NOMO-1 treated with dmso at 0.1 percent for 144 hours (cell line): ENCODE results near the gene CARD6.
"Not testable (repeated sequence)": the region's sequence is repeated elsewhere in the genome, so short reads cannot be mapped to it uniquely, and the experiment has no call there.

Experiments used
- DNase-seq: peaks from one replicate; lab custom pipeline; 2025; ENCODE audit not compliant: unreplicated experiment; lab: John Stamatoyannopoulos, UW

Gene CARD6

DNA sequence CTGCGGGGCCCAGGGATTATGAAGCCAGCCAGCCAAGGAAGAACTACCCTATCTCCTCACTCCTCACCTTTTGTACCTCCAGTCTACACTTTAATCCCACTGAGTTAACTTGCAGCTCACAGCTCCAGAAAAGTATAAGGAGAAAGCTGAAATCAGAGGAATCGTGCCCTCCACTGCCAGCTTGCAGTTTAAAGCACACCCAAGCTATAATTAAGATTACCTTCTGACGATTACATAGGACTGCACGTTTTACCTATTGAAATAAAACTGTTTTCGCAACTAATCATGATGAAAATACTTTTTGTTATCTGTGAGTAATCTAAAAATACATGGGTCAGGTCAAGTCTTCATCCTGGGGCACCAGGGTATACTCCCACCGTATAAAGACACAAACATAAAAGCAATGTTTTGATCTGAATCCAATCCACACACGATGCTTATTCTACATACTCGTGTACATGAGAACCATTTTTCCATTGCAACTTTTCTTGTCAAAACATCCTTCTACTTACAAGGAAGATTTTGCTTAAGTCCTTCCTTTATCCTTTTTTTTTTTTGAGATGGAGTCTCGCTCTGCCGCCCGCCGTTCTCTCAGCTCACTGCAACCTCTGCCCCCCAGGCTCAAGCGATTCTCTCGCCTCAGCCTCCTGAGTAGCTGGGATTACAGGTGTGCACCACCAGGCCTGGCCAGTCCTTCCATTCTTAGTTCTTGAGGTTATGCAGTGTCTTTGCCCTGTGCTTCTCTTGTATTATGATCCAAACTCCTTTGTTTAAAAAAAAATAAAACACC, 13.8 kb upstream of the CARD6 start:
- DNase-seq: no peak

- DNase-seq: no peak
Measured at GRCh38 chr5:40828021-40828631, 13.0 kb upstream of the CARD6 start.

DNA sequence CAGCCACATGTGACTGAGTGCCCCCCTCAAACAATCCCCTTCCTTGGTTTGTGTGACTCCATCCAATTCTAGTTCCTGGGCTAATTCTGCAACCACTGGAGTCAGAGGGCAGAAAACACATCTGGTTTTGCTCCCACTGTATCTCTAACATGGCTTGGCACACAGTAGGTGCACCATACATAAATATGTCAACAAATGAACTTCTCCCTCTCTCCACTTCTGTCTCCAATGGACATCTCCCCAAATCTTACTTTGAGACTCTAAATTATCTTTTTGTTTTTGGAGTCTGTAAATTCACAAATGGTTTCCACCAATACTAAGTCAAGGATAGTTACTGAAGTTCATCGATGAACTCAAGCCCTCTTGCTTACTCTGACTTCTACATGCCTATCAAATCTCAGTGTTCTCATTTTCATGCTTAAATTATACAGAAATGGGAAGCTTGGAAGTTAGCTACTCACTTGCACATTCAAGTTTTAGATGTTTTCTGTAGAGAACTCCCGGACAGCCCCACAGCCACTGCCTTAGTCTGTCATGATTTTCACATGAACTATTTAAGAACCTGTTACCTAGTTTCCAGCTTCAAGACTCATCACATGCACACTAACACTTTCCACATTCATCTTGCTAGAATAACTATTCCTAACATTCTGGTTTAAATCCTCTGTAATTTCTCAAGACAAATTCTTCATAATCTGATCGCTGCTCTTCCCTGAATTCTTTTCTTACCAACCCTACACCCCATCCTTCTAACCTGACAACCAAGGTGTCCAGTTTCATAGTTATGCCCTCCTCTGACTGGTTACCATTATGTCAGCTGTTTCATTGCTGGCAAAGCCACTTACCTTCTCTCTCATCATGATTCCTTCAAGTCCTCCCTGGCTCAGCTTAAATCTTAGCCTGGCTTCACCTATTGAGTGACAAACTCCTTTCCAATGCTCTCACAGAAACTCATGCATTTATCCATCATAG, 12.2 kb upstream of the CARD6 start:
- DNase-seq: no peak

DNA sequence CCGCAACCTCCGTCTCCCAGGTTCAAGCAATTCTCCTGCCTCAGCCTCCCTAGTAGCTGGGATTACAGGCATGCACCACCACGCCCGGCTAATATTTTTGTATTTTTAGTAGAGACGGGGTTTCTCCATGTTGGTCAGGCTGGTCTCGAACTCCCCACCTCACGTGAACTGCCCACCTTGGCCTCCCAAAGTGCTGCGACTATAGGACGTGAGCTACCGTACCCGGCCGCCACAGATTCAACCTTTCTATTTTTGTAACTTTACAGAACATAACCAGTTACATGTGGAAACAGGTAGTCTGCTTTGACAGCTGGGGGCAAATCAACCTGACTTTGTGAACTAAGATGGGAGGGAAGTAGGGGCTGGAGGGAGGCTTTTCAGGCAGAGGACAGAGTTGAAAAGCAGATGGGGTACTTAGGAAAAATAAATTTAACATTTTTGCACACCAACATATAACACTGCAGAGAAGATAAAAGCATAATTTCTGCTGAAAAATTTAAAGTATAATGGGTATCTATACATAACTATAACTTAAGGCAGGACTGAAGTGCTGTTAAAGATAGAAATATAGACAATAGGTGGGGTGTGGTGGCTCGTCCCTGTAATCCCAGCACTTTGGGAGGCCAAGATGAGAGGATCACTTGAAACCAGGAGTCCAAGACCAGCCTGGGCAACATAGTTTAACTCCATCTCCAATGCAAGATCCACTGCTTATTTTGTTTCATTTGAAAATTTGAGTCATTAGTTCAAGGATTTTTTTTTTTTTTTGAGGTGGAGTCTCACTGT, 11.2 kb upstream of the CARD6 start:
- DNase-seq: no peak

- DNase-seq: no peak
Measured at GRCh38 chr5:40831346-40832210, 9.6 kb upstream of the CARD6 start.

DNA sequence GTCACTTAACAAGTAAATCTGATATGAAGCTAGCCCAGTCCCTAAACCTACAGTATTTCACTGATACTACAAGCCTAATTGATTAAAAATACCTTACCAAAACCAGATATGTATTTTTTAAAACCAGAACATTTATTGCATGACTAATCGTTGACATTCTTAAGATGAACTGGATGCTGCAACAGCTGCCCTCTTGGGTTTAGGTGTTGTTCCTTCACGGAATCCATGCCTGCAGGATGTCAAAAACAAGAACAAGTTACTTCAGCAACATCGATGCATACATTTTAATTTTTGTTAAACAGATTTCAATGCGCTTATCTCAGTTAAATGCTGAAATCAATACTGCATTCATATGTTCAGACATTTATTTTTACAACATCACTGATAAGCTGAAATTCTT, 8.8 kb upstream of the CARD6 start:
- DNase-seq: no peak

DNA sequence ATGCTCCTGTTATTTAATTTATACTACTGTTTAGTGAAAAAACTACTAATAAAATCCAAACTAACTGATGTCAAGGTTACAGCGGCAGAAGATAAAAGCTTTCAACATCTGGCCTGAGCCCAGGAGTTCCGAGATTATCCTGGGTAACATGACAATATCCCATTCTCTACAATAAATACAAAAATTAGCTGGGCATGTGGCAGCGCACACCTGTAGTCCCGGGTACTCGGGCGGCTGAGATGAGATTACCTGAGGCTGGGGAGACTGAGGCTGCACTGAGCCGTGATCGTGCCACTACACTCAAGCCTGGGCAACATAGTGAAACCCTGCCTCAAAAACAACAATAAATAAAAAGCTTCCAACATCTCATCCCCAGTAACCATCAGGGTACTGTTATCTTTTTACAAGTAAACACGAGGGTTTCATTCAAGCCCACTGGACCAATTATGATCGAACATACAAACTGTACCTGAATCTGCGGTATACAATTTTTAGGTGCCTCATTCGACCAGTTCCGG, 7.4 kb upstream of the CARD6 start:
- DNase-seq: no peak

DNA sequence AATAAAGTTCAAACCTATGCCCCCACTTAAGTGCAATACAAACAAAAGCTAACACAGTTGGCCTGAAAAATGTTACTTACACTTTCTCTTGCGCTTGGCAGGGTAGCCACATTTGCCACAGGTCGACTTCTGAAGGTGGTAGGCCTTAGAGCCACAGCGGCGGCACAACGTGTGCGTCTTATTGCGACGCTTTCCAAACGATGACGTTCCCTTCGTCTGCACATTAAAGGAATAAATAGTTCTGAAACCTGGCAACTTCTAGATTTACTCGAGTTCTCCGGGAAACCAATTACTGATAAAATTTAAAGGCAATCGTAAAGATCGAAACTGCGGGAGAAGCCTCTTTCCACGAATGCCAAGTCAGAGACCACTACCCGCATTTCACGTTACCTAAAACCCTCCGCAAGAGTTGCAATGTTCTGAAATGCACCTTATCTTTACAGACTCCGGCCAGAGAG, 6.7 kb upstream of the CARD6 start:
- no peak for DNase-seq

- peak; percentile 100 for DNase-seq
Measured at GRCh38 chr5:40834849-40835787, 6.0 kb upstream of the CARD6 start, which contains the start of gene RPL37. Gene RPL37 (minus strand): TSS chr5:40835222. CDS start chr5:40835185, 37 bp downstream.

DNA sequence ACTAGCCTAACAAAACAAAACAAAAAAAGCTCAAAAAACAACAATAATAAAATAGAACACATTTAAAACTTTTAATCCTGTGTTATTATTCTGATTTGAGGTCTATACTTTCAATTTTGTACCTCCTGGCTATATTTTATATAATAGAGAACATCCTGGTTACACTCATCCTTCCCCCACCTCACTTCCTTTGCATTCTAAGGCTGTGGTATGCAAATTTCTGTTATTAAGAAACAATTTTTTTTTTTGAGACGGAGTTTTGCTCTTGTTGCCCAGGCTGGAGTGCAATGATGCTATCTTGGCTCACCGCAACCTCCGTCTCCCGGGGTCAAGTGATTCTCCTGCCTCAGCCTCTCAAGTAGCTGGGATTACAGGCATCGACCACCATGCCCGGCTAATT, 3.1 kb upstream of the CARD6 start:
- DNase-seq: peak; percentile 22

DNA sequence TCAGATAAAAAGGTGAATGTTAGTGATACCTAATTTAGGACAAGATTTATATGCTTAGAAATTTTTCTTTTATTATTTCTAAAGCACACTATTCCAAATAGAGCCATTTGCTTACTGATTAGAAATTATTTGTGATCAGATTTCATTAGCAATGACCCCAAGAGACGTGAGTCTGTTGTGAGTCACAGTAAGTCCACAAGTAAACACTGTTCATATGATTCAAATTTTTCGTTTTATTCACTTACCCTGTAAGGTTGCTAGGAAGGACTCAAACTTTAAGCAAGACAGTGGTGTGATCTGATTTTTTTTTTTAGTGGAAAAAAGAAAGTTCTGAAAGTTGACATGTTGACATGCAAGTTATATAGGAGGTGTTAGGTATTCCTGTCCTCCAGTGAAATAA, 1.2 kb downstream of the CARD6 start:
- DNase-seq: no peak

DNA sequence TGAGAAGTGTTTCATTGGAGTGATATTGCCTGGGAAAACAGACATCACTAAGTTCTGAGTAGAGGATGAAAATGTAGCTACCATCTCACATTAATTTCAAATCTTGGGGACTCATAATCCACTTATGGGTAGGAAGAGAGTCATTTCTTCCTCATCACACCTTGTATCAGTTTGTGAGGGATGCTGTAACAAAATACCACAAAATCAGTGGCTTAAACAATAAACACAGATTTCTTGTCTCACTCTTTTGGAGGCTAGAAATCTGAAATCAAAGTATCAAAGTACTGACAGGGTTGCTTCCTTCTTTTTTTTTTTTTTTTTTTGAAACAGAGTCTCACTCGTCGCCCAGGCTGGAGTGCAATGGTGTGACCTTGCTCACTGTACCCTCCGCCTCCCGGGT, 3.4 kb downstream of the CARD6 start:
- no peak for DNase-seq

DNA sequence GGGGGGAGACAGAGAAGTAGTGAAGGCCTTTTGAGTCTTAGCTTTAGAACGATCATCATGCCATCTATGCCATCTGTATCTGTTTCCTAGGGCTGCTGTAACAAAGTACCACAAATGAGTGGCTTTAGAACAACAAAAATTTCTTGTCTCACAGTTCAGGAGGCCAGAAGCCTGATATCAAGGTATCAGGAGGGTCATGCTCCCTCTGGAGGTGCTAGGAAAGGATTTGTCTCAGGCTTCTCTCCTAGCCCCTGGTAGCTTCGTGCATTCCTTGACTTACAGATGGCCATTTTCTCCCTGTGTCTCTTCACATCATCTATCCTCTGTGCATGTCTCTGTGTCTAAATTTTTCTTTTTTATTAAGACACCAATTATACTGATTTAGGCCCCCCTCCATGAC, 5.2 kb downstream of the CARD6 start:
- no peak for DNase-seq

DNA sequence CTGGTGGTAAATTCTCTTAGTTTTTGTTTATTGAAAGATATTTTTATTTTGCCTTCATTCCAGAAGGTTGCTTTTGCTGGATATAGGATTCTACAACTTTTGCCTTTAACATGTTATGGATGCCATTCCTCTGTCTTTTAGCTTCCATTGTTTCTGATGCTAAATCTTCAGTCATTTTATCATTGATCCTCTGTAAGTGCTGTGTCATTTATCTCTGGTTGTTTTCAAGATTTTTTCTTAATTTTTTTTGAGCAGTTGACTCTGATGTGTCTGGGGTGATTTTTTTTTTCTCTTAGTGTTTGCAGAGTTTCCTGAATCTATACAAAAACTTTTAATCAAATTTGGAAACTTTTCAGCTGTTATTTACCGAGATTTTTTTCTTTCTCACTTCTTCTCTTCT, 6.4 kb downstream of the CARD6 start:
- DNase-seq: no peak

DNA sequence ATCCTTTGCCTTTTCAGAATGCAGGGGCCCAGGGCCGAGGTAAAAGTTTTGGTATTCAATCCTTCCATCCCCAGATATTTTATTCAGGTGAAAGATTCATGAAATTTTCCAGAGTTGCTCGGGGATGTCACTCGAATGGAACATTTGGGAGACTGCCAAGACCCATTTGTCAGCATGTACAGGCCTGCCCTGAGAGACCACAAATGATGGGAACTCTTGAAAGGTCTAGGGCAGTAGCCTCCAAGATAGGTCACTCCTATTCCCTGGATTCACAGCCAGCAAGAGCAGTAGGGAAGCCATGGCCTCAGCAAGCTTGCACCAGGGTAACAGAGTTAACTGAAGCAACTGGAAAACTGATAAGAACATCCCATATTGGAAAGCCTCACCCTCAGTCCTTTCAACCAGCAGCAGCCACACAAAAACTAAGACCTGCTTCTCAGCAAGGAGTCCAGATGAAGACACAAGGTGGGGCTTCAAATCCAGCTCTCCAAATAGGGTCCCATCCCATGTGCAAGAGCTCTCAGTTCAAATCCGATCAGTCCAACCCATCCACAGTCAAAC, 12.5 kb downstream of the CARD6 start:
- DNase-seq: no peak

- DNase-seq: no peak
Measured at GRCh38 chr5:40860711-40861110, 19.5 kb downstream of the CARD6 start.

- not testable (repeated sequence) for DNase-seq
Measured at GRCh38 chr5:40865004-40865403, 23.8 kb downstream of the CARD6 start.

GRCh38 chr5:40866844-40867243, 25.7 kb downstream of the CARD6 start:
- DNase-seq: no peak
